MV-4-11 (cell line): ENCODE results near the gene ATP6V1B1.

Experiments used
- DNase-seq: peaks from one replicate; lab custom pipeline; 2025; lab: John Stamatoyannopoulos, UW

Gene ATP6V1B1

DNA sequence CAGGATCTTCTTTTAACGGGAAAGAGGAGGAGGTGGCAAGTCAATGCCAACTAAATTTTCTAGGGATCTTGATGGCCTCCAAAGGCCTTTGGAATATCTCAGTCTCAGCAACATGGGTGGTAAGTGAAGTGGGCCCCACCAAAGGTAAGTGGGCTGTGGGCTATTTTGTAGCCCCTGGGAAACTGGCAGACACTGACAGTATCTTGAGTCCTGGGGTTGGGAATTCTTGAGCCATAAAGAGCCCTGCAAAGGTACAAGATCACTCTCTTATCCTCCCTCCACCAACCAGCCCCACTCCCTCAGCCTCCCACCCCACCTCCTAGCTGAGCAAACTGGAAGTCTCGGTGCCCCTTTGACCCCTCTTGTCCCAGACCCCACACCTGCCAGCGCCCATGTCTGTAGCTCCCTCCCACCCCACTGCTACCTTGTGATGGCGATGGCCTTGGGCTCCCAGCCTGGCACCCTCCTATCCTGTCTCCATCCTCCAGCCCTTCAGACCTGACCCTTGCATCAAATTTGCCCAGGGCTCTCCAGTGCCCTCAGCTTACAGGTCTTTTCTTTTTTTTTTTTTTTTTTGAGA lies 8.5 kb downstream of the ATP6V1B1 start:
- DNase-seq, result no peak

DNA sequence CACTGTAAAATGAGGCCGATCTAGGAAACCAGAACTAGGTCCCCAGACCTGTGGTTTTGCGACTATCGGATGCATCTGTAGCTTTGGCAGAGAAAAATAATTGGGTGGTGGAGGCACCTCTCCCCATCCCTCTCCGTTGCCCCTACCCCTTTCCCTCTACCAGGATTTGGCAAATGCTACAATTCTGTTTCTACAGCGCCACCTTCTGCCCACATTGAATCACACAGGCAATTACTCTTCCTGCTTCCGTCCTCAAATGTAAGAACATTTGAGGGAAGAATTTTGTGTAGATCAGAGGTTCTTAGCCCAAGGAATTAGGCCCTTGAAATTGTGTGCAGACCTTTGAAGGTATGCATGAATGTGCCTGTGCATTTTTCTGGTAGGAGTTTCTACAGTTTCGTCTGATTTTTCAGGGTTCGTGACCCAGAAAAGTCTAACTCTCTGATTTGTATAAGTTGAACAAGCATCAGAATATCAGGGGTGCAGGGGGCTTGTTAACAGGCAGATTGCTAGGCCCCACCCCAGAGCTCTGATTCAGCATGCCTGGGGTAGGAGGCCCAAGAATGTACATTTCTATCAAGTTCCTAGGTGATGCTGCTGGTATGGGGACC lies 11.2 kb downstream of the ATP6V1B1 start:
- peak; percentile 55 for DNase-seq

DNA sequence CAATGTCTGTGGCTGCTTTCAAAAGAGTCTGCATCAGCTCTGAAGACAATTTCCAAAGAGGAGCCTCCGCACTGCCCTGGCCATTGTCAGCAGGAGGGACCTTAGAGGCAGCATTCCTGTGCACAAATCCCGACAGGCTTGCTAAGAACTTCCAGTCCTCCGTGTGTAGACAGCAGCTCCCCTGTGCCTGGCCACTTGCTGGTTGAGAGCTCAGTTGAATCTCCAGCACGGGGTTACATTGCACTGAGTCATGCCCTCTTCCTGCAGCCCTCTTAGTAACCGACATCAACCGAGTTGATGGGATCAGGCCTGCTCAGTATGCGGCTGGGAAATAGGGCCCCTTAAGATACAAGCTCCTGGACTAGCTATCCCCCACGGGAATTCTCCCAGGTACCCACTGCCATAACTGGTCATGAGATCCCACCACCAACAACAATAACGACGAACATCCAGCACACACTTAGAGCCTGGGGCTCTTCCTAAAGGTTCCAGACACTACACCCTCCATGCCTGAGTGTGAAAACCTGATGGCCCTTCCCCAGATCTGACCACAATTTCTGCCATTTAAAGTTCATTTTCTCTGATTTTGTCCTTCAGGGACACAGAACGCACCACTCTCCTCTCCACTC lies 12.0 kb downstream of the ATP6V1B1 start:
- DNase-seq, result no peak

DNA sequence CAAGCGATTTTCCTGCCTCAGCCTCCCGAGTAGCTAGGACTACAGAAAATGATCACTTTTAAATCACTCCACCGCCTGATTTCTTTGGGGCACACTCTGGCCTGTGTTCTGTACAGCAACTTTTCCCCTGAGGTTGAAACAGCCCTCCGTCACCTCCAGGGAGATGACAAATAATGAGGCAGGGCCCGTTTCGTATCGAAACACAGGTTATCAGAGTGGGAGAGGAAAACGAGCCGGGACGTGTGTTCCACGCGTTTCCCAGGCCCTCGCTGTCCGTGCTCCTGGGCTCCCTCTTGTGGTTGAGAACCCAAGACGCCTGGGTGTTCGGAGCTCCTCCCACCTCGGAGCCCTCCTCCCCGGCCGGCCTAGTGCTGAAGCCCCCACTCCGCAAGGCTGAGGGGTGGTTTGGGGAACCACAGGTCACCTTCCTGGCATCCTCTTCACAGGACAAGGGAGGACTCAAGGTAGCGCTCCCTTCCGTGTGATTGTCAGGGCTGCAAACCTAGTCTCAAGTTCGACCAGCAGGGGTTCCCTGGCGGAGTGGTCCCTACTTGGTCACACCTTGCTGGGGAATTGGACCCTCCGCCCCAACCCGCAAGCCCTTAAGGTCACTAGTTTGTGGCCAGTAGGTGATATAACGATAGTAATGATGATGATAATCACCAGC lies 12.8 kb downstream of the ATP6V1B1 start:
- peak; percentile 40 for DNase-seq

DNA sequence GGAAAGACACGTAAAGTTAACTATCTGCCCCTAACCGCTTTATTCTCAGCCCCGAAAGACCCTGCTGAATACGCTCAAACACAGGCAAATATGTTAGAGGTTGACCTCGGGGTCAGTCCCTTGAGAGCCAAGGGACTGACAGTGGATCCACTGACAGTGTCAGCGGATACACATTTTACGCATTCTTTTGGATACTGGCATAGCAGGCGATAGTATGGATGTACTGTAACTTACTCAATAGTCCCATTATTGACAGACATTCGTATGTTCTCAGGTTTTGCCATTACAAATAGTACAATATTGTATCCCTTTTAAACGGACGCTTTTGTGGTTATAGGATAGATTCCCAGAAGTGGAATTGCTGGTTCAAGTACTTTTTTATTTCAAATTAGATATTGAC lies 13.4 kb downstream of the ATP6V1B1 start:
- no peak for DNase-seq

DNA sequence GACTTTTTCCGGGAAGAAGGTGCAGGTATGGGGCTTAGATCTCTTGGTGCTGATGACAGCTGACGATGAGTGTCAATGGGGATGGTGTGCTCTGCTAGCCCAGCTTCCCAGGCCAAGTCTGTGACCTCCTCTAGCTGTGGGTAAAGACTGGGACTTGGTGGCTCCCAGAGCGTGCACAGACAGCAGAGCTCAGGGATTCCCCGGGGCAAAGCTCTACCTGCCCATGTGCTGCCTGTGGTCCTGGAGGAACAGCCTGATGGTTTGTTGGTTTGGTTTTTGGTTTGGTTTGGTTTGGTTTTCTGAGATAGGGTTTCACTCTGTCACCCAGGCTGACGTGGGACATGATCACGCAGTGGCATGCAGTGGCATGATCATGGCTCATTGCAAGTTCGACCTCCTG lies 19.2 kb downstream of the ATP6V1B1 start:
- no peak for DNase-seq

DNA sequence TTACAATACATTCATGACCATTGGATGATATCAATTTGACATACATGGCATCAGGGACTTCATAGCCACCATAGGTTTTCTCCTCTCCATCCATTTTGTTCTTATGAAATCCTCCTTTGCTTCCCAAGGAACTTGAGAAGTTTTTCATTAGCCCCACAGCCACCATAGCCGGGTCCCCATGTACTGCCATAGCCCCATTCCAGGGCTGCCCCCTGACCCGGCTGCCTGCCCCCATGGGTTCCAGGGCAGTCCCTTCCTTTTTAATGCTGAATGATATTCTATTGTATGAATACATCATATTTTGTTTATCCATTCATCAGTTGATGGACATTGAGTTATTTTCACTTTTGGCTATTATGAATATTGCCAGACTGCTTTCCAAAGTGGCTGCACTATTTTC lies 20.4 kb downstream of the ATP6V1B1 start:
- DNase-seq, result no peak

DNA sequence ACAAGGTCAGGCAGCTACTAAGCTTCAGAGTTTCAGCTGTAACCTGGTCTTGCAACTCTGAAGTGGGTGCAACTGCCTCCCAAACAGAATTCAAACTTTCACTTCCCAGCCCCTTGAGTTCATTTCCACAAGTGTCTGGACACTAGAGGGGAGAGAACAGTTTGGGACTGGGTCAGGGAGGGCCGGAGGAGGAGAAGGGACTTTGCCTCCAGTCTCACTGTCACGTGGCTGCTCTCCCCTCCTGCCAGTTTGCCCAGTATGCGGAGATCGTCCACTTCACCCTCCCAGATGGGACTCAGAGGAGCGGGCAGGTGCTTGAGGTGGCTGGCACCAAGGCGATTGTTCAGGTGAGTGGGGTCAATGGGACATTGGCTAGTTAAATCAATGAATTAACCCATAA lies 22.1 kb downstream of the ATP6V1B1 start:
- DNase-seq, result no peak

DNA sequence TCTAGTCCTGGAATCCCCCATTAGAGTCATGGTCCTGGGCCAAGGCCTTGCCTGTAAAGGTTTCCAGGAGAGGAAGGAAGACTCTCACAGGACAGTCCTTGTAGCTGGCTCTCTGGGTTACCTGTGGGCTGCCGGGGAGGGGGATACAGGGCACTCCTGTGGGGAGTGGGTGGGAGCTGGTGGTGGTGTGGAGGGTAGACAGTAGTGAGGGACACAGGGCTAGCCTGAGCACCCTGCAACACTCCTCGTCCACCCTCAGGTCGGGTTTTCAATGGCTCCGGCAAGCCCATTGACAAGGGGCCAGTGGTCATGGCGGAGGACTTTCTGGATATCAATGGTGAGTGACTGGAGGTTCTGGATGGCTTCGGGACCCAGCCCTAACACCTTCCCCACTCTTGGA lies 23.1 kb downstream of the ATP6V1B1 start:
- no peak for DNase-seq

DNA sequence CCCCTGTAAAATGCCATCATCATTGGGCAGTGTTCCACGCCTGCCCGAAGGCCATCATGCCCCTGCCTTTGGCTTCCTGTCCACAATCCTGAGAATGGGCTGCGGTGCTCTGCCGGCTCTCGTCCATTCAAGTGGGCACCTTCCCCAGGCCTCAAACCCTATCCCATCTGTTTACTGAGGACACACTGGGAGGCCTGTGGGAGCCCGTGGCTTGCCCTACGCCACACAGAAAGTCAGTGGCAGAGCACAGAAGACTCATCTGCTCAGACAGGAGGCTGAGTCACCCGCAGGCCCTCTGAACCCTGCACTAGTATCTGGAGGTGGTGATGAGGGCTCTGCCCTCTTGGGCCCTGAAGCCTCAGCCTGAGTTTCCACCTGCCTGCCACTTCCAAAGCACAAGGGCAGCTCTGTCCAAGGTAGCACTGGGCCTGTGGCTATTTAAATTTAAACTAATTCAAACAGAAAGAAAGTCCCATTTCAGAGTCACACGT lies 23.6 kb downstream of the ATP6V1B1 start:
- DNase-seq, result no peak

DNA sequence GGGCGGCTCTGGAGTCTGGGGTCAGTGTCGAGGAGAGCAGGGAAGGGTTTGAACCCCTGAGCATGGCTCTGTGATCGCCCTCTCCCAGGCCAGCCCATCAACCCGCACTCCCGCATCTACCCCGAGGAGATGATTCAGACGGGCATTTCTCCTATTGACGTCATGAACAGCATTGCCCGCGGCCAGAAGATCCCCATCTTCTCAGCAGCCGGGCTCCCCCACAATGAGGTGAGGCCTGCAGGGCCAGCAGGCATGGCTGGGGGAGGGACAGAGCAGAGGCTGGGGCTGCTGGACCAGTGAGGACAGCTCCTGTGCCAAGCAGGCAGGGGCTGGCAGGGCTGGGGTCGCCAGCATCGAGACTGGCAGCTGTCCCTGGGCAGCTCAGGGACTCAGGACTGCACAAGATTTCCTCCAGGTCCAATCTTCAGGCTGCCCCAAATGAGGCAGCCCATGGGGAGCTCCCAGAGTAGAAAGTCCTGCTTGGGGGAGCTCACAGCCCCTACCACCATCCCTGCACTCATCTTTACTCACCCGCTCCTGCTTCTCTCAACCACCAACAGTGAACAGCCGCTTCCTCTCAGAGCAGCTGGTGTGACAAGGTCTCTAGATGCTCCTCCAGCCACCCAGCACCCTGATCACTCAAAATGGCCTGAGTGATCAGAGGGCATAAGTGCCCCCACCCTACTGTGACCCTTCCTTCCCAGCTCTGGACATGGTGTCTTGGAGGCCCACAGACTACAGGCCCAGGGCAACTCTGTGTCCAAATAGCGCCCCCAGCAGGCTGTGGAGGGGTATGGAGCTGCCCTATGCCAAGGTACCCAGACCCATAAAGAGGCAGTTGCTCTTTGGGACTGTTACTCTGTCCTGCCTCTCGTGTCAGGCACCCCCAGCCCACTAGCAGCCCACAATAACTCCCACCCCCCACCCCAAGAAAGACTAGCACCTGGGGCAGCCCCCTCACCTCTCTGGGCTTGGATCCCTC lies 24.4 kb downstream of the ATP6V1B1 start:
- DNase-seq, result no peak

DNA sequence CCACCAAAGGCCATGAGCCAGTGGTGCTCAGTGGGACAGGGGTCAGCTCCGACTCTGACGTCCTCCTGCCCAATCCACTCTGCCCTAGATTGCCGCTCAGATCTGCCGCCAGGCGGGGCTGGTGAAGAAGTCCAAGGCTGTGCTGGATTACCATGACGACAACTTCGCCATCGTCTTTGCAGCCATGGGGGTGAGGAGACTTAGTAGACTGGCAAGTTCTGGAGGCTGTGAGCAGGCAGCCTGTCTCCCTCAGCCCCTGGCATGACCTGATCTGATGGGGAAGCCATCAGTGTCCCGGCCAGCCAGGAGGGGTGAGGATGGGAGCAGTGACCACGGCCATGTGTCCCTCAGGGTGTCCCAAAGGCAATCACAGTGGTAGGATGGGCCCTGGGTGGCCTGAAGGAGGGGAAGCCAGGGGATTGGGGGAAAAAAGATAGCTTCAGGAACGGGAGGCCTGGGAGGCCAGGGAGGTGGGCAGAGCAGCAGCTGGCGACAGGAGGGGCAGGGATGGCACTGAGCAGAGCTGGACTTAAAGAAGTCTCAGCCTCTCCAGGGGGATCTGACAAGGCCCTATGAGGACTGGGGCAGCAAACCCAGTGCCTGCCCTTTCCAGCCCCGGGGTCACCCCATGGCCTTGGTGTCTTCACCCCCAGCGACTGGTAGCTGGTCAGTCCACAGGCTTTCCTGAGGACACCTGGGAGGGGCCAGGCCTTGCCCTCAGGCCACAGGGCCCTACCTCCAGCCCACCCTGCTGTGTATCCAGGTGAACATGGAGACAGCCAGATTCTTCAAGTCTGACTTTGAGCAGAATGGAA lies 25.3 kb downstream of the ATP6V1B1 start:
- no peak for DNase-seq

DNA sequence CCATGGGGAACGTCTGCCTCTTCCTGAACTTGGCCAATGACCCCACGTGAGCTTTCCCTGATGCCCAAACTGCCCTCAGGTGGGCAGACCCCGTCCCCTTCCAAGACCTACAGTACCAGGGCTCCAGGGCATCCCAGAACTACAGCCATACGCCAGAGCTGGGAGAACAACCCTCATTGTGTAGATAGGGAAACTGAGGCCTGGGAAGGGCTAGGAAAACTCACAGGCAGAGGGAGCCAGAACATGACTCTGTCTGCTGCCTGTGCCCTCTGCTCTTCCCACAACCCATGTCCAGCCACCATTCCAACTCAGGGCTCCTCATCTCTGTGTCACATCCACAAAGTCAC lies 25.9 kb downstream of the ATP6V1B1 start:
- DNase-seq, result no peak

DNA sequence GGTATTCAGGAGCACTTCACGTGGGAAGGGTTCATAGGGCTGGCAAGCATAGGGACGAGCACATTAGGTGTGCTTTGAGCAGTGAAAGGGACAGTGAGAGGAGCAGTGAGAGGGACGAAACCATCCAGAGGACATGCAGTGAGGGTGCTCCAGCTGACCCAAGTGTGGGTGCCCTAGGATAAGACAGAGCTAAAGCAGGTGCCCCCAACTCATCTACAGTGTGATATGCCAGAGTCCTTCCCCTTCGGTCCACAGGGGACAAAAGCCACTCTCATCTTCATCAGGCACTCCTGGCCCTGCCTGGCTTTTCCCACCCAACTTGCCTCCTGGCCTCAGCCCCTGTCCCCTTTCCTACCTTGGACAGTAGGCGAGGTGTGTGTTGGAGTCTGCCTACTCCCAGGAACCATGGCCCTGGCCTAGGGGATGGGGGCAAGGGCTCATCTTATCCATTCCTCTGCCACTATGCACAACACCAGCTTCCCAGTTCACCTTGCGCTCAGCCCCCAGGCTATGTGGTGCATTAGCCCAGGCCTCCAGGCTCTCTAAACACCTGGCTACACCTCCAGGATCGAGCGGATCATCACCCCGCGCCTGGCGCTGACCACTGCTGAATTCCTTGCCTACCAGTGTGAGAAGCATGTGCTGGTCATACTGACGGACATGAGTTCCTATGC lies 26.6 kb downstream of the ATP6V1B1 start:
- DNase-seq, result no peak

DNA sequence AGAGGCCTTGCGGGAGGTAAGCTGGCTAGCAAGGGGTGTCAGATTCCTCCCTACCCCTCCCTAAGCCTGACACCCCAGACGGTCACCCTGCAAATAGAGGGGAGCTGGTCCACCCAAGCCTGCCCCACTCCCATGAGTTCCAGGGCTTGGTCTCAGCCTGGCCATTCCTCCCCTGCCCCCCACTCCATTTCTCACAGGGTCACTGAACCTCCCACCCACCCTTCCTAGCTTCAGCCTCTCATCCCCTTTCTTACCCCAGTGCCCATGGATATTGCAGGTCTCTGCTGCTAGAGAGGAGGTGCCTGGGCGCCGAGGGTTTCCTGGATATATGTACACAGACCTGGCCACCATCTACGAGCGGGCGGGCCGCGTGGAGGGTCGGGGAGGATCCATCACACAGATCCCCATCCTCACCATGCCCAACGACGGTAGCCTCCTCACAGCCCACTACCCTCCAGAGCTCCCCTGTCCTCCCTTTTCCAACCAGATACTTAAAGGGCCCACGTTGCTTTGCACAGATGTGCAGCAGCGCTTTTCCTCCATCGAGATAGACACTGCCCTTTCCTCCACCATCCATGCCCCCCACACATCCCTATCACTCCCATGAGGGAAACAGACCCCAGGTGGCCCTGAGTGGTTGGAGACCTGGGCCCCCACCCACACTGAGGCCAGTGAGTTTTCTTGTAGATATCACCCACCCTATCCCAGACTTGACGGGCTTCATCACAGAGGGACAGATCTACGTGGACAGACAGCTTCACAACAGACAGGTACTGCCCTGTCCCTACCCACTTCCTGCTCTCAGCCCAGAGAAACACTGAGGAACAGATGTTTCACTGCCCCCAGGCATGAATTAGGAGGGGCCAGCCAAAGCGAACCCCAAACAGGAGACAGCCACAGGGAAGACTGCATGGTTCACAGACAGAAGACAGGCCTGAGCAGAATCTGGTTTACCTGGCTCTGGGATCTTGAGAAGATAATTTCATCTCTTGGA lies 27.5 kb downstream of the ATP6V1B1 start:
- DNase-seq, result no peak

DNA sequence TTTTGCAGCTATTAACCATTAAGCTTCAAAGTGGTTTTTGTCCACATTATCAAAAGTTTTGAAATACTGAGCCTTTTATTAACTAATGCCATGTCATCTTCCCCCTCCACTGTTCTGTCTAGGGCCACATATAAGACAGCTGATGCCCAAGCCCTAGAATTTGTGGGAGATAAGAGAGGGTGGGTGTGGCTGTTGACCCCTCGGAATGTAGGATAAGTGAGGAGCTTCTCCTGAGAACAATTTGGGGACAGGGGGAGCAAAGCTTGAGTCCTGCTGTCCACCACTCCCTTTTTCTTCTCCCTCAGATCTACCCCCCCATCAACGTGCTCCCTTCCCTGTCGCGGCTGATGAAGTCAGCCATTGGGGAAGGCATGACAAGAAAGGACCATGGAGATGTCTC lies 28.4 kb downstream of the ATP6V1B1 start:
- DNase-seq, result no peak

DNA sequence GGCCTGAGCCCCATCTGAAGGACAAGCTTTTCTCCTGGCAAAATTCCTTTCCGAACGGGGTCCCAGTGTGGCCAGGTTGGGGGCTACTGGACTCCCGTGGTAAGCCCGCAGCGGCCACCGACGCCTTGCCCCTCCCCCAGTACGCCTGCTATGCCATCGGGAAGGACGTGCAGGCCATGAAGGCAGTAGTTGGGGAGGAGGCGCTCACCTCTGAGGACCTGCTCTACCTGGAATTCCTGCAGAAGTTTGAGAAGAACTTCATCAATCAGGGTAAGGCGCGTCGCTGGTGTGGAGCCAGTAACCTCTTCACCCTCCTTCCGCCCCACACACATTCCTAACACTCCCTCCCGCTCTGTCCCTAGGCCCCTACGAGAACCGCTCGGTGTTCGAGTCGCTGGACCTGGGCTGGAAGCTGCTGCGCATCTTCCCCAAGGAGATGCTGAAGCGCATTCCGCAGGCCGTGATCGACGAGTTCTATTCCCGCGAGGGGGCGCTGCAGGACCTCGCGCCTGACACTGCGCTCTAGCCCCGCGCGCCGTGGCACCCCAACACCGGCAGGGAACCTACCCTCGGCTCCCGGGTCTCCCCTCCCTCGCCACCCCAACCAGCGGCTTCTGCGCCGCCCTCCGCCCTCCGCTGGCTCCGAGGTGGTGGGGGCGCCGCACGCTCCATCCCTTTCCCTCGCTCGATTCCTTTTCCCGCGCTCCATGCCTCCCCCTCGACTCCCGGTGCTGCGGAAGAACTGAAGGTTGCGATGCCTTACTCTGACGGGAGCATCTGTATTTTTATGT lies 29.1 kb downstream of the ATP6V1B1 start:
- DNase-seq, result peak; percentile 21

DNA sequence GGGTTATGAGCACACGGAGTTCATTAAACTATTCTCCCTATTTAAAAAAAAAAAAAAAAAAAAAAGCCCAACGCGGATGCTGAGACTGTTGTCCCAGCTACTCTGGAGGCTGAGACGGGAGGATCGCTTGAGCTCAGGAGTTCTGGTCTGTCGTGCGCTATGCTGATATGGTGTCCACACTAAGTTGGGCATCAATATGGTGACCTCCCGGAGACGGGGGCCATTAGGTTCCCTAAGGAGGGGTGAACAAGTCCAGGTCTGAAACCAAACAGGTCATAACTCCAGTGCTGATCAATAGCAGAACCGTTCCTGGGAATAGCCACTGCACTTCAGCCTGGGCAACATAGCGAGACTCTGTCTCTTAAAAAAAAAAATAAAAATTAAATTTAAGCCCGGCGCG lies 29.8 kb downstream of the ATP6V1B1 start:
- no peak for DNase-seq

DNA sequence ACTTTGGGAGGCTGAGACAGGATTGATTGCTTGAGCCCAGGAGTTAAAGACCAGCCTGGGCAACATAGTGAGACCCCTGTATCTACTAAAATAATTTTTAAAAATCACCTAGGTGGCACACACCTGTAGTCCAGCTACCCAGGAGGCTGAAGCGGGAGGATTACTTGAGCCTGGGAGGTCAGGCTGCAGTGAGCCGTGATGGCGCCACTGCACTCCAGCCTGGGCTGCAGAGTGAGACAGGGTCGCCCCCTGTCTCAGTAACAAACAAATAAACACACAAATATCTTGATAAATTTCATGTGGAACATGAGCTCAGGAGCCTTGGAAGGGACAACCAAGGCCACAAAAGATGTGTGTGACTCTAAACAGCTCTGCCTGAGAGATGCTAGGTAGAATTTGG lies 31.0 kb downstream of the ATP6V1B1 start:
- no peak for DNase-seq
